GM12878 (cell line): ENCODE data around the gene FFAR2. TPM values are rescaled to one million over a fixed set of nuclear protein-coding genes. Genes with fewer than 3 reads are reported as not detected.

Experiments
- ATAC-seq: fragments of 200-7000 bp; cut with Tn5 transposase; 3 replicates; pipeline ENCODE4 v1.9.1; 2020; ENCODE audit warnings: mild to moderate bottlenecking, moderate library complexity
- BruUV-seq: library from RNA; stranded (reverse); fragments of 400-500 nt; replicated peaks from 2 replicates; lab custom pipeline; 2021; lab: Mats Ljungman, UMichigan
- CTCF ChIA-PET: fragments of 300-600 bp; sonication (Branson Sonifier 250); formaldehyde crosslinking; extraction: SDS; loops from one replicate; lab custom pipeline; 2021; ENCODE audit warnings: inconsistent platforms; lab: Yijun Ruan, JAX
- POLR2A ChIA-PET: fragments of 350-600 bp; formaldehyde crosslinking; extraction: SDS; loops from one replicate; lab custom pipeline; 2021; ENCODE audit warnings: inconsistent platforms; lab: Charles Lee
- RAD21 ChIA-PET: fragments of 300-600 bp; sonication (Branson Sonifier 250); formaldehyde crosslinking; loops from one replicate; lab custom pipeline; 2023; ENCODE audit warnings: antibody characterized with exemption; ENCODE audit not compliant: unreplicated experiment; lab: Charles Lee
- SMC1A ChIA-PET: fragments of 300-600 bp; sonication (Branson Sonifier 250); formaldehyde crosslinking; loops from one replicate; lab custom pipeline; 2023; ENCODE audit not compliant: unreplicated experiment, uncharacterized antibody; lab: Charles Lee
- DNase-seq: peaks from one replicate; pipeline ENCODE4 v3.0.0-alpha.2; 2011; ENCODE audit warnings: low read depth, low spot score
- FAIRE-seq: peaks from 3 replicates; lab custom pipeline; 2011; peaks lifted over from hg19 to GRCh38; lab: Jason Lieb, UNC
- H2AFZ ChIP-seq: 2 replicates; pipeline ENCODE4 v1.6.0; 2011; ENCODE audit warnings: low read depth, low read length, control low read depth; ENCODE audit not compliant: control insufficient read depth
- H3K27ac ChIP-seq: 2 replicates; pipeline ENCODE4 v1.5.1; 2011; ENCODE audit warnings: control low read depth; ENCODE audit not compliant: control insufficient read depth, insufficient read depth
- H3K27me3 ChIP-seq, 2 experiments: replicated peaks in 1 of 2; 2 replicates each; pipeline versions ENCODE4 v1.6.0 to v1.6.1; 2011; ENCODE audit warnings: low read length in 1 of 2; ENCODE audit not compliant: control insufficient read depth in 2 of 2, insufficient read depth in 2 of 2
- H3K36me3 ChIP-seq, 2 experiments: 2 replicates each; pipeline ENCODE4 v1.5.1; 2011; ENCODE audit warnings: low read length in 1 of 2; ENCODE audit not compliant: control insufficient read depth in 2 of 2, insufficient read depth in 2 of 2
- H3K4me1 ChIP-seq: 2 replicates; pipeline ENCODE4 v1.6.1; 2011; ENCODE audit warnings: mild to moderate bottlenecking, low read length, moderate library complexity, mixed read lengths; ENCODE audit not compliant: control insufficient read depth, insufficient read depth
- H3K4me2 ChIP-seq: 2 replicates; pipeline ENCODE4 v1.6.0; 2011; ENCODE audit warnings: control low read depth; ENCODE audit not compliant: control insufficient read depth, insufficient read depth
- H3K4me3 ChIP-seq: fragments of 200-600 bp; sonication (generic); 2 replicates; pipeline ENCODE4 v1.5.1; 2016
- H3K79me2 ChIP-seq: 2 replicates; pipeline ENCODE4 v1.6.0; 2011; ENCODE audit warnings: low read length; ENCODE audit not compliant: control insufficient read depth, insufficient read depth
- H3K9ac ChIP-seq: 2 replicates; pipeline ENCODE4 v1.8.0; 2011; ENCODE audit warnings: low read length, control low read depth, mixed read lengths; ENCODE audit not compliant: control insufficient read depth, insufficient read depth
- H3K9me3 ChIP-seq: replicated peaks from 3 replicates; pipeline ENCODE4 v1.5.1; 2011; ENCODE audit warnings: mild to moderate bottlenecking, low read length; ENCODE audit not compliant: control insufficient read depth, insufficient read depth
- H4K20me1 ChIP-seq: 2 replicates; pipeline ENCODE4 v1.6.0; 2011; ENCODE audit not compliant: control insufficient read depth, insufficient read depth
- ATF7 ChIP-seq: fragments of 450-650 bp; IDR thresholded peaks from 2 replicates; pipeline ENCODE4 v1.6.1; 2016; ENCODE audit warnings: low read depth, mild to moderate bottlenecking
- BMI1 ChIP-seq: fragments of 450-650 bp; IDR thresholded peaks from 2 replicates; pipeline ENCODE4 v1.6.1; 2016; ENCODE audit warnings: mild to moderate bottlenecking, moderate library complexity, borderline replicate concordance
- EP300 ChIP-seq, 2 experiments: fragments of 150-350 bp in 1 of 2; IDR thresholded peaks; 2 replicates each; pipeline ENCODE4 v1.6.1; 2011 to 2012; ENCODE audit warnings: low read depth in 2 of 2, low read length in 2 of 2, borderline replicate concordance in 1 of 2, improper control_type of control experiment in 1 of 2, inconsistent platforms in 1 of 2; ENCODE audit not compliant: control insufficient read depth in 1 of 2
- ETV6 ChIP-seq, 2 experiments: fragments of 450-650 bp in 1 of 2; IDR thresholded peaks in 1 of 2; conservative IDR thresholded peaks in 1 of 2; 2 replicates each; pipeline ENCODE4 v1.6.1; 2014; ENCODE audit warnings: antibody characterized with exemption in 1 of 2, borderline replicate concordance in 1 of 2, low read depth in 1 of 2, mild to moderate bottlenecking in 1 of 2, moderate library complexity in 1 of 2
- IKZF1 ChIP-seq: fragments of 450-650 bp; conservative IDR thresholded peaks from 2 replicates; pipeline ENCODE4 v1.6.1; 2017; ENCODE audit warnings: antibody characterized with exemption, mild to moderate bottlenecking
- IKZF2 ChIP-seq, 2 experiments: fragments of 450-650 bp; IDR thresholded peaks; 2 replicates each; pipeline ENCODE4 v1.6.1; 2017; ENCODE audit warnings: mild to moderate bottlenecking in 2 of 2, moderate library complexity in 2 of 2
- IRF4 ChIP-seq: IDR thresholded peaks from 2 replicates; pipeline ENCODE4 v1.6.1; 2011; ENCODE audit warnings: low read depth, low read length
- IRF5 ChIP-seq: fragments of 450-650 bp; IDR thresholded peaks from 2 replicates; pipeline ENCODE4 v1.6.1; 2017; ENCODE audit warnings: borderline replicate concordance
- MTA2 ChIP-seq: fragments of 450-650 bp; IDR thresholded peaks from 2 replicates; pipeline ENCODE4 v1.6.1; 2016; ENCODE audit warnings: low read depth, mild to moderate bottlenecking, moderate library complexity
- MXI1 ChIP-seq: fragments of 150-350 bp; IDR thresholded peaks from 2 replicates; pipeline ENCODE4 v1.6.1; 2011; ENCODE audit warnings: low read depth, mild to moderate bottlenecking, inconsistent platforms, low read length, improper control_type of control experiment
- MYB ChIP-seq: fragments of 150-350 bp; IDR thresholded peaks from 2 replicates; pipeline ENCODE4 v1.6.1; 2014; ENCODE audit warnings: mild to moderate bottlenecking, low read depth, low read length, borderline replicate concordance
- NBN ChIP-seq: fragments of 450-650 bp; IDR thresholded peaks from 2 replicates; pipeline ENCODE4 v1.6.1; 2016
- POLR2AphosphoS5 ChIP-seq: IDR thresholded peaks from 2 replicates; pipeline ENCODE4 v1.6.1; 2011; ENCODE audit warnings: mild to moderate bottlenecking, low read length, inconsistent platforms
- POU2F2 ChIP-seq: IDR thresholded peaks from 3 replicates; pipeline ENCODE4 v1.6.1; 2011; ENCODE audit warnings: low read depth, mild to moderate bottlenecking, low read length, borderline replicate concordance
- RBBP5 ChIP-seq: fragments of 200-600 bp; sonication (generic); conservative IDR thresholded peaks from 2 replicates; pipeline ENCODE4 v1.6.1; 2016
- RUNX3 ChIP-seq: IDR thresholded peaks from 2 replicates; pipeline ENCODE4 v1.6.1; 2012; ENCODE audit warnings: low read length, inconsistent platforms
- WRNIP1 ChIP-seq: IDR thresholded peaks from 2 replicates; pipeline ENCODE4 v1.6.1; 2011; ENCODE audit warnings: low read depth, low read length, improper control_type of control experiment, borderline replicate concordance
- YBX1 ChIP-seq: fragments of 450-650 bp; IDR thresholded peaks from 2 replicates; pipeline ENCODE4 v1.6.1; 2016; ENCODE audit warnings: antibody characterized with exemption
- ZNF384 ChIP-seq: IDR thresholded peaks from 2 replicates; pipeline ENCODE4 v1.6.1; 2012; ENCODE audit warnings: low read depth, mild to moderate bottlenecking, low read length, improper control_type of control experiment, borderline replicate concordance
- whole genome bisulfite sequencing: methylation state at CpG from one replicate; pipeline ENCODE4 v1.1.6; 2016; ENCODE audit warnings: low lambda C conversion rate; ENCODE audit not compliant: insufficient replicate concordance, insufficient coverage; ENCODE audit errors: missing lambda C conversion rate; 5-methylcytosine and 5-hydroxymethylcytosine counted together
- in situ Hi-C: fragments of 300-500 bp; cut with MboI; formaldehyde crosslinking; loops from 9 replicates; pipeline ENCODE4 v1.14.3; 2018; ENCODE audit warnings: mixed read lengths
- intact Hi-C: fragments of 100-400 bp; cut with micrococcal nuclease; formaldehyde crosslinking; loops from one replicate; pipeline ENCODE4 v1.14.2; 2022; ENCODE audit not compliant: unreplicated experiment
- polyA plus RNA-seq, 11 experiments: library from polyadenylated mRNA; depleted of rRNA in 4 of 11; unstranded in 6 of 11; stranded (reverse) in 5 of 11; fragments of >200 nt; fragmentation: Nextera tagmentation in 4 of 11; fragmentation: Illumina TruSeq in 1 of 11; extraction: Ambion mirVana in 4 of 11; extraction: Trizol in 1 of 11; gene quantifications; 1 replicate in 1 of 11; 2 replicates in 10 of 11; pipeline versions ENCODE4 v1.2.1 to v1.2.3, GENCODE V29; 2011 to 2016; ENCODE audit warnings: inconsistent platforms in 2 of 11, missing spikeins in 2 of 11, low read depth in 1 of 11
- total RNA-seq, 4 experiments: library from RNA; depleted of rRNA in 3 of 4; stranded (reverse); fragments of >200 nt in 3 of 4; fragmentation: Illumina TruSeq in 1 of 4; extraction: Trizol in 1 of 4; gene quantifications; 2 replicates each; pipeline versions ENCODE4 v1.2.1 to v1.2.3, GENCODE V29; 2013 to 2021
- TF ChIP-seq, protein P1 (sequence below): fragments of 450-650 bp; IDR thresholded peaks from 2 replicates; pipeline ENCODE4 v1.6.1; 2016; ENCODE audit warnings: mild to moderate bottlenecking
- TF ChIP-seq, protein P2 (sequence below): fragments of 450-650 bp; IDR thresholded peaks from 2 replicates; pipeline ENCODE4 v1.6.1; 2017; ENCODE audit warnings: low read depth, mild to moderate bottlenecking, moderate library complexity

The FFAR2 gene
- total and polyA plus RNA-seq, 10 of the 15 experiments (the other 5 are each of a cell fraction or from before 2014, with no cell fraction given), result 0.05 to 4.0 (median 2.1) TPM

DNA sequence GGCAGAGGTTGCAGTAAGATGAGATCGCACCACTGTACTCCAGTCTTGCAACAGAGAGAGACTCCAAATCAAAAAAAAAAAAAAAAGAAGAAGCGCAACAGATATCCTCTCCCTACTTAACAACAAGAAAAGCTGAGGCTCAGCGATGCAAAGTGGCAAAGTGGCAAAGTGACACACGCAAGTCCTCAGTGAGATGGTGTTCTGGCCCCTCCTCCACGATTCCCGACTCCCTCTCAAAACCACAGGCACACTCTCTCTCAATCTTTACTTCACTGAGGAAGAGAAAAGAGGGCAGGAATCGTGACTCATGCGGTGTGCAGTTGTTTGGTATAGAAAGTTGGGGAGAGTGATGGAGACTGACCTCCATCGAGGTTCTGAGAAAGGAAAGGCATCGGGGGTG, 12.6 kb downstream of the FFAR2 start:
- peaks cover 74% of the 10 kb centered on the region for H3K4me1 ChIP-seq
- no peak overlapping the region for H2AFZ ChIP-seq
- peak overlapping the region; percentile 56 for H3K27ac ChIP-seq
- H3K27me3 ChIP-seq, result no peaks in the 10 kb centered on the region
- H3K9ac ChIP-seq, result no peak overlapping the region
- BruUV-seq, result no TSS peak
- H3K36me3 ChIP-seq, result no peaks in the 10 kb centered on the region
- ATAC-seq, result peak; percentile 4
- H3K9me3 ChIP-seq, result no peaks in the 10 kb centered on the region
- ChIA-PET SMC1A (interaction anchor here (0.8 to 17.4 kb wide), 17 partner anchors 8 to 130 kb away, joined by 3 to 237 read pairs (median 9); partner anchors contain the start of genes FFAR1, FFAR2 and FFAR3), CTCF (interaction anchor here (0.7 to 8.5 kb wide), 13 partner anchors 8 to 655 kb away, joined by 3 to 86 read pairs (median 4); partner anchors contain the start of genes FFAR1 and TBCB), POLR2A (interaction anchor here (0.6 to 4.4 kb wide), 9 partner anchors 8 to 113 kb away, joined by 3 to 37 read pairs (median 16); partner anchors contain the start of genes FFAR1 and FFAR2), RAD21 (interaction anchor here (1.1 to 8.3 kb wide), 10 partner anchors 9 to 256 kb away, joined by 4 to 110 read pairs (median 37); partner anchors contain the start of genes FFAR2 and FFAR3)
- no peaks in the 10 kb centered on the region for H3K79me2 ChIP-seq
- peak overlapping the region; percentile 50 for H3K4me2 ChIP-seq
- in situ Hi-C loops, result no loop called here
- WGBS, result 61% methylated on average over 9 of the region's 10 CpGs
- DNase-seq, result no peak
- no peak overlapping the region for H3K4me3 ChIP-seq
- no peak for FAIRE-seq
- intact Hi-C loops, result no loop called here
- no peaks in the 10 kb centered on the region for H4K20me1 ChIP-seq
- no peak for TF ChIP-seq POLR2AphosphoS5
- TF ChIP-seq POU2F2, result no peak
- TF ChIP-seq ETV6 (conservative IDR thresholded peaks at IDR 0.05 in 1 of 2, IDR thresholded peaks at IDR 0.05 in 1 of 2; ENCODE audit: borderline replicate concordance in 1 of 2, low read depth in 1 of 2), result no peak
- no peak for TF ChIP-seq RBBP5
- TF ChIP-seq IRF4, result no peak
- peak; percentile 56; the same call in 1 of the 2 replicates for TF ChIP-seq NBN
- peak; percentile 46 to 56; a peak in 2 of 4 replicates for TF ChIP-seq IKZF2 (IDR thresholded peaks at IDR 0.05)
- no peak for TF ChIP-seq MXI1
- TF ChIP-seq MTA2, result peak; percentile 19; the same call in 1 of the 2 replicates
- TF ChIP-seq, protein P1, sequence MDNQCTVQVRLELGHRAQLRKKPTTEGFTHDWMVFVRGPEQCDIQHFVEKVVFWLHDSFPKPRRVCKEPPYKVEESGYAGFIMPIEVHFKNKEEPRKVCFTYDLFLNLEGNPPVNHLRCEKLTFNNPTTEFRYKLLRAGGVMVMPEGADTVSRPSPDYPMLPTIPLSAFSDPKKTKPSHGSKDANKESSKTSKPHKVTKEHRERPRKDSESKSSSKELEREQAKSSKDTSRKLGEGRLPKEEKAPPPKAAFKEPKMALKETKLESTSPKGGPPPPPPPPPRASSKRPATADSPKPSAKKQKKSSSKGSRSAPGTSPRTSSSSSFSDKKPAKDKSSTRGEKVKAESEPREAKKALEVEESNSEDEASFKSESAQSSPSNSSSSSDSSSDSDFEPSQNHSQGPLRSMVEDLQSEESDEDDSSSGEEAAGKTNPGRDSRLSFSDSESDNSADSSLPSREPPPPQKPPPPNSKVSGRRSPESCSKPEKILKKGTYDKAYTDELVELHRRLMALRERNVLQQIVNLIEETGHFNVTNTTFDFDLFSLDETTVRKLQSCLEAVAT, result peak; percentile 54; the same call in 1 of the 2 replicates
- peak; percentile 36; the same call in 1 of the 2 replicates for TF ChIP-seq RUNX3
- peak in 1 of 2 experiments; percentile 11; a peak in 1 of 4 replicates for TF ChIP-seq EP300 (IDR thresholded peaks at IDR 0.05; ENCODE audit: borderline replicate concordance in 1 of 2, control insufficient read depth in 1 of 2, low read depth in 2 of 2, low read length in 2 of 2)
- TF ChIP-seq, protein P2, sequence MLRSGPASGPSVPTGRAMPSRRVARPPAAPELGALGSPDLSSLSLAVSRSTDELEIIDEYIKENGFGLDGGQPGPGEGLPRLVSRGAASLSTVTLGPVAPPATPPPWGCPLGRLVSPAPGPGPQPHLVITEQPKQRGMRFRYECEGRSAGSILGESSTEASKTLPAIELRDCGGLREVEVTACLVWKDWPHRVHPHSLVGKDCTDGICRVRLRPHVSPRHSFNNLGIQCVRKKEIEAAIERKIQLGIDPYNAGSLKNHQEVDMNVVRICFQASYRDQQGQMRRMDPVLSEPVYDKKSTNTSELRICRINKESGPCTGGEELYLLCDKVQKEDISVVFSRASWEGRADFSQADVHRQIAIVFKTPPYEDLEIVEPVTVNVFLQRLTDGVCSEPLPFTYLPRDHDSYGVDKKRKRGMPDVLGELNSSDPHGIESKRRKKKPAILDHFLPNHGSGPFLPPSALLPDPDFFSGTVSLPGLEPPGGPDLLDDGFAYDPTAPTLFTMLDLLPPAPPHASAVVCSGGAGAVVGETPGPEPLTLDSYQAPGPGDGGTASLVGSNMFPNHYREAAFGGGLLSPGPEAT, result no peak; the same call in 1 of the 2 replicates
- TF ChIP-seq BMI1, result no peak
- TF ChIP-seq IRF5, result no peak
- TF ChIP-seq IKZF1, result peak; percentile 20; the same call in 1 of the 2 replicates
- 0 out of 2 replicates have a peak, but pooled peaks have one; percentile 19 for TF ChIP-seq ATF7
- TF ChIP-seq WRNIP1, result no peak
- TF ChIP-seq YBX1, result no peak
- TF ChIP-seq MYB, result no peak
- TF ChIP-seq ZNF384, result peak; percentile 67; the same call in 1 of the 2 replicates
